HepG2 (cell line): Measurements from ENCODE around the gene CAMKK1. TPM values are rescaled to one million over a fixed set of nuclear protein-coding genes. Genes with fewer than 3 reads are reported as not detected.

Experiments
- ASH2L ChIP-seq: fragments of 300-600, 200-600 bp; sonication (generic); IDR thresholded peaks from 2 replicates; pipeline ENCODE4 v1.7.0; 2017; ENCODE audit warnings: low read depth, mild to moderate bottlenecking, moderate library complexity, mixed read lengths, low read length; ENCODE audit not compliant: insufficient read length
- BRD4 ChIP-seq: sonication (generic); formaldehyde crosslinking; IDR thresholded peaks from 2 replicates; pipeline ENCODE4 v1.4.0; 2020; ENCODE audit warnings: missing genetic modification reagents
- HNF4G ChIP-seq, 2 experiments: sonication (generic) in 1 of 2; formaldehyde crosslinking in 1 of 2; IDR thresholded peaks; 2 replicates each; pipeline versions ENCODE4 v1.4.0 to v1.6.1; 2011 to 2020; ENCODE audit warnings: borderline replicate concordance in 2 of 2, low read depth in 2 of 2, mild to moderate bottlenecking in 2 of 2, low read length in 1 of 2, missing genetic modification reagents in 1 of 2, moderate library complexity in 1 of 2
- KDM5B ChIP-seq: sonication (generic); formaldehyde crosslinking; IDR thresholded peaks from 2 replicates; pipeline ENCODE4 v1.4.0; 2020; ENCODE audit warnings: missing genetic modification reagents, mild to moderate bottlenecking, borderline replicate concordance
- KLF16 ChIP-seq, 2 experiments: sonication (generic) in 1 of 2; formaldehyde crosslinking in 1 of 2; IDR thresholded peaks; 2 replicates each; pipeline versions ENCODE4 v1.6.1 to v1.8.0; 2016 to 2023; ENCODE audit warnings: missing genetic modification reagents in 2 of 2, missing compliant biosample characterization in 1 of 2
- TAF1 ChIP-seq: sonication (generic); formaldehyde crosslinking; IDR thresholded peaks from 2 replicates; pipeline ENCODE4 v1.4.0; 2020; ENCODE audit warnings: missing genetic modification reagents
- ZNF253 ChIP-seq: sonication (generic); formaldehyde crosslinking; IDR thresholded peaks from 2 replicates; pipeline ENCODE4 v1.8.0; 2022; ENCODE audit warnings: mild to moderate bottlenecking, missing genetic modification reagents, borderline replicate concordance
- ZNF562 ChIP-seq: sonication (generic); formaldehyde crosslinking; IDR thresholded peaks from 2 replicates; pipeline ENCODE4 v1.8.0; 2022; ENCODE audit warnings: missing genetic modification reagents, borderline replicate concordance
- ZNF782 ChIP-seq: sonication (generic); formaldehyde crosslinking; IDR thresholded peaks from 2 replicates; pipeline ENCODE4 v1.4.0; 2020; ENCODE audit warnings: missing genetic modification reagents, mild to moderate bottlenecking, borderline replicate concordance
- polyA plus RNA-seq, 8 experiments: library from polyadenylated mRNA; depleted of rRNA in 3 of 8; stranded (reverse) in 7 of 8; unstranded in 1 of 8; fragments of >200 nt; fragmentation: Illumina TruSeq in 4 of 8; extraction: Trizol in 4 of 8; gene quantifications; 2 replicates each; pipeline versions ENCODE4 v1.2.1 to v1.2.3, GENCODE V29; 2011 to 2016; ENCODE audit warnings: low read depth in 4 of 8, missing spikeins in 1 of 8, mixed read lengths in 1 of 8; ENCODE audit not compliant: insufficient read depth in 1 of 8
- total RNA-seq, 5 experiments: library from RNA; depleted of rRNA; stranded (reverse); fragments of >200 nt; fragmentation: Illumina TruSeq; extraction: Trizol; gene quantifications; 2 replicates each; pipeline ENCODE4 v1.2.3, GENCODE V29; 2016; ENCODE audit warnings: low read depth in 1 of 5
- TF ChIP-seq, protein P1 (sequence below): sonication (generic); formaldehyde crosslinking; IDR thresholded peaks from 2 replicates; pipeline ENCODE4 v1.5.1; 2020; ENCODE audit warnings: mild to moderate bottlenecking, missing genetic modification reagents, moderate library complexity
- TF ChIP-seq, protein P2 (sequence below): IDR thresholded peaks from 2 replicates; pipeline ENCODE4 v1.6.1; 2016; ENCODE audit warnings: missing compliant biosample characterization, missing genetic modification reagents, borderline replicate concordance
- TF ChIP-seq, protein P3 (sequence below): sonication (generic); formaldehyde crosslinking; IDR thresholded peaks from 2 replicates; pipeline ENCODE4 v1.4.0; 2020; ENCODE audit warnings: mild to moderate bottlenecking, missing genetic modification reagents
- TF ChIP-seq, protein P4 (sequence below): IDR thresholded peaks from 2 replicates; pipeline ENCODE4 v1.6.1; 2016; ENCODE audit warnings: missing genetic modification reagents, missing compliant biosample characterization
- TF ChIP-seq, protein P5 (sequence below): sonication (generic); formaldehyde crosslinking; IDR thresholded peaks from 2 replicates; pipeline ENCODE4 v1.8.1; 2023; ENCODE audit warnings: mild to moderate bottlenecking, missing genetic modification reagents
- TF ChIP-seq, protein P6 (sequence below): sonication (generic); formaldehyde crosslinking; IDR thresholded peaks from 2 replicates; pipeline ENCODE4 v1.4.0; 2020; ENCODE audit warnings: mild to moderate bottlenecking, missing genetic modification reagents

Gene CAMKK1
- total and polyA plus RNA-seq, 2 of the 13 experiments (the other 11 are each of a cell fraction or from before 2014, with no cell fraction given), result 1.5 to 1.6 TPM

DNA sequence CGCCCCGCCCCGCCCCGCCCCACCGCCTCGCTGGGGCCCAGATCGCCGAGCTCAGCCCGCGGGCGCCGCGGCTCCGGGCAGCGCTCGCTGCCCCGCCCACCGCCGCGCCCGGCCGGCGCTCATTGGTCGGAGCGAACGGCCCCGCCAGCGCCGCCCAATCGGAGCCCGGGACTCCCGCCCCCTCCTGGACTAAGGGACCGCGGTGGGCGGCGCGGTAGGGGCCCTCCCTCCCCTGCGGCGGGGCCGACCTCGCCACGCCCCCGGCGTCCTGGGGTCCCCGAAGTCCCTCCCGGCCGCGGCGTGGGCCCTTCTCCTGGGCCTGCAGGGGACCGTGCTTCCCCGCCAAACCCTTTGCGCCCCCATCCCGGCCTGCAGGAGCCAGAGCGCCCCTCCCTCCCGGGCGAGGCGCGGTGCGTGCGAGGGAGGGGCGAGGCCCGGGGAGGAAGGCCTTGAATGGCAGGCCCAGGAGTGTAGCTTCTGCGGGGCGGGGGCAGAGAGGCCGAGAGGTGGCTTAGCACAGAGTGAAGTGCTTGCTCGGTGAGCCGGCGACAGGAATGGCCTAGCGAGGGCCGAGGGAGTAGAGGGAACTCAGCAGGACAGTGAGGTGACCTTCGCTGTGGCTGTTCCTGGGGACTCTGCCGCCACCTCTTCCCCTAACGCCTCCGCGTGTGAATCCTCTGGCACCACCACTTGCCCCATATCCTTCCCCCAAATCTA, at the start of gene CAMKK1 (continued):
- TF ChIP-seq HNF4G (IDR thresholded peaks at IDR 0.05; ENCODE audit: borderline replicate concordance, low read depth, low read length) (no peak), HNF4G (CRISPR knock-in tag; IDR thresholded peaks at IDR 0.05; ENCODE audit: borderline replicate concordance, low read depth) (0 out of 2 replicates have a peak, but pooled peaks have one; percentile 31), KLF16 (CRISPR knock-in tag; IDR thresholded peaks at IDR 0.05) (peak in 1 of 2 experiments; percentile 34; a peak in 1 of 4 replicates), ASH2L (peak; percentile 44), BRD4 (CRISPR knock-in tag) (0 out of 2 replicates have a peak, but pooled peaks have one; percentile 37), KDM5B (peak; percentile 71), ZNF253 (CRISPR knock-in tag) (peak; percentile 55; the same call in 1 of the 2 replicates), TAF1 (peak; percentile 38; the same call in 1 of the 2 replicates), ZNF562 (CRISPR knock-in tag) (no peak), ZNF782 (CRISPR knock-in tag) (0 out of 2 replicates have a peak, but pooled peaks have one; percentile 22)
- TF ChIP-seq, protein P1, sequence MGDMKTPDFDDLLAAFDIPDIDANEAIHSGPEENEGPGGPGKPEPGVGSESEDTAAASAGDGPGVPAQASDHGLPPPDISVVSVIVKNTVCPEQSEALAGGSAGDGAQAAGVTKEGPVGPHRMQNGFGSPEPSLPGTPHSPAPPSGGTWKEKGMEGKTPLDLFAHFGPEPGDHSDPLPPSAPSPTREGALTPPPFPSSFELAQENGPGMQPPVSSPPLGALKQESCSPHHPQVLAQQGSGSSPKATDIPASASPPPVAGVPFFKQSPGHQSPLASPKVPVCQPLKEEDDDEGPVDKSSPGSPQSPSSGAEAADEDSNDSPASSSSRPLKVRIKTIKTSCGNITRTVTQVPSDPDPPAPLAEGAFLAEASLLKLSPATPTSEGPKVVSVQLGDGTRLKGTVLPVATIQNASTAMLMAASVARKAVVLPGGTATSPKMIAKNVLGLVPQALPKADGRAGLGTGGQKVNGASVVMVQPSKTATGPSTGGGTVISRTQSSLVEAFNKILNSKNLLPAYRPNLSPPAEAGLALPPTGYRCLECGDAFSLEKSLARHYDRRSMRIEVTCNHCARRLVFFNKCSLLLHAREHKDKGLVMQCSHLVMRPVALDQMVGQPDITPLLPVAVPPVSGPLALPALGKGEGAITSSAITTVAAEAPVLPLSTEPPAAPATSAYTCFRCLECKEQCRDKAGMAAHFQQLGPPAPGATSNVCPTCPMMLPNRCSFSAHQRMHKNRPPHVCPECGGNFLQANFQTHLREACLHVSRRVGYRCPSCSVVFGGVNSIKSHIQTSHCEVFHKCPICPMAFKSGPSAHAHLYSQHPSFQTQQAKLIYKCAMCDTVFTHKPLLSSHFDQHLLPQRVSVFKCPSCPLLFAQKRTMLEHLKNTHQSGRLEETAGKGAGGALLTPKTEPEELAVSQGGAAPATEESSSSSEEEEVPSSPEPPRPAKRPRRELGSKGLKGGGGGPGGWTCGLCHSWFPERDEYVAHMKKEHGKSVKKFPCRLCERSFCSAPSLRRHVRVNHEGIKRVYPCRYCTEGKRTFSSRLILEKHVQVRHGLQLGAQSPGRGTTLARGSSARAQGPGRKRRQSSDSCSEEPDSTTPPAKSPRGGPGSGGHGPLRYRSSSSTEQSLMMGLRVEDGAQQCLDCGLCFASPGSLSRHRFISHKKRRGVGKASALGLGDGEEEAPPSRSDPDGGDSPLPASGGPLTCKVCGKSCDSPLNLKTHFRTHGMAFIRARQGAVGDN (CRISPR knock-in tag), result peak; percentile 86
- TF ChIP-seq, protein P2, sequence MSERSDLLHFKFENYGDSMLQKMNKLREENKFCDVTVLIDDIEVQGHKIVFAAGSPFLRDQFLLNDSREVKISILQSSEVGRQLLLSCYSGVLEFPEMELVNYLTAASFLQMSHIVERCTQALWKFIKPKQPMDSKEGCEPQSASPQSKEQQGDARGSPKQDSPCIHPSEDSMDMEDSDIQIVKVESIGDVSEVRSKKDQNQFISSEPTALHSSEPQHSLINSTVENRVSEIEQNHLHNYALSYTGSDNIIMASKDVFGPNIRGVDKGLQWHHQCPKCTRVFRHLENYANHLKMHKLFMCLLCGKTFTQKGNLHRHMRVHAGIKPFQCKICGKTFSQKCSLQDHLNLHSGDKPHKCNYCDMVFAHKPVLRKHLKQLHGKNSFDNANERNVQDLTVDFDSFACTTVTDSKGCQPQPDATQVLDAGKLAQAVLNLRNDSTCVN (CRISPR knock-in tag), result no peak
- TF ChIP-seq, protein P3, sequence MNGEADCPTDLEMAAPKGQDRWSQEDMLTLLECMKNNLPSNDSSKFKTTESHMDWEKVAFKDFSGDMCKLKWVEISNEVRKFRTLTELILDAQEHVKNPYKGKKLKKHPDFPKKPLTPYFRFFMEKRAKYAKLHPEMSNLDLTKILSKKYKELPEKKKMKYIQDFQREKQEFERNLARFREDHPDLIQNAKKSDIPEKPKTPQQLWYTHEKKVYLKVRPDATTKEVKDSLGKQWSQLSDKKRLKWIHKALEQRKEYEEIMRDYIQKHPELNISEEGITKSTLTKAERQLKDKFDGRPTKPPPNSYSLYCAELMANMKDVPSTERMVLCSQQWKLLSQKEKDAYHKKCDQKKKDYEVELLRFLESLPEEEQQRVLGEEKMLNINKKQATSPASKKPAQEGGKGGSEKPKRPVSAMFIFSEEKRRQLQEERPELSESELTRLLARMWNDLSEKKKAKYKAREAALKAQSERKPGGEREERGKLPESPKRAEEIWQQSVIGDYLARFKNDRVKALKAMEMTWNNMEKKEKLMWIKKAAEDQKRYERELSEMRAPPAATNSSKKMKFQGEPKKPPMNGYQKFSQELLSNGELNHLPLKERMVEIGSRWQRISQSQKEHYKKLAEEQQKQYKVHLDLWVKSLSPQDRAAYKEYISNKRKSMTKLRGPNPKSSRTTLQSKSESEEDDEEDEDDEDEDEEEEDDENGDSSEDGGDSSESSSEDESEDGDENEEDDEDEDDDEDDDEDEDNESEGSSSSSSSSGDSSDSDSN (CRISPR knock-in tag), result peak; percentile 52; the same call in 1 of the 2 replicates
- TF ChIP-seq, protein P4, sequence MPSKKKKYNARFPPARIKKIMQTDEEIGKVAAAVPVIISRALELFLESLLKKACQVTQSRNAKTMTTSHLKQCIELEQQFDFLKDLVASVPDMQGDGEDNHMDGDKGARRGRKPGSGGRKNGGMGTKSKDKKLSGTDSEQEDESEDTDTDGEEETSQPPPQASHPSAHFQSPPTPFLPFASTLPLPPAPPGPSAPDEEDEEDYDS (CRISPR knock-in tag), result no peak
- TF ChIP-seq, protein P5, sequence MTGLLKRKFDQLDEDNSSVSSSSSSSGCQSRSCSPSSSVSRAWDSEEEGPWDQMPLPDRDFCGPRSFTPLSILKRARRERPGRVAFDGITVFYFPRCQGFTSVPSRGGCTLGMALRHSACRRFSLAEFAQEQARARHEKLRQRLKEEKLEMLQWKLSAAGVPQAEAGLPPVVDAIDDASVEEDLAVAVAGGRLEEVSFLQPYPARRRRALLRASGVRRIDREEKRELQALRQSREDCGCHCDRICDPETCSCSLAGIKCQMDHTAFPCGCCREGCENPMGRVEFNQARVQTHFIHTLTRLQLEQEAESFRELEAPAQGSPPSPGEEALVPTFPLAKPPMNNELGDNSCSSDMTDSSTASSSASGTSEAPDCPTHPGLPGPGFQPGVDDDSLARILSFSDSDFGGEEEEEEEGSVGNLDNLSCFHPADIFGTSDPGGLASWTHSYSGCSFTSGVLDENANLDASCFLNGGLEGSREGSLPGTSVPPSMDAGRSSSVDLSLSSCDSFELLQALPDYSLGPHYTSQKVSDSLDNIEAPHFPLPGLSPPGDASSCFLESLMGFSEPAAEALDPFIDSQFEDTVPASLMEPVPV (CRISPR knock-in tag), result 0 out of 2 replicates have a peak, but pooled peaks have one; percentile 56
- TF ChIP-seq, protein P6, sequence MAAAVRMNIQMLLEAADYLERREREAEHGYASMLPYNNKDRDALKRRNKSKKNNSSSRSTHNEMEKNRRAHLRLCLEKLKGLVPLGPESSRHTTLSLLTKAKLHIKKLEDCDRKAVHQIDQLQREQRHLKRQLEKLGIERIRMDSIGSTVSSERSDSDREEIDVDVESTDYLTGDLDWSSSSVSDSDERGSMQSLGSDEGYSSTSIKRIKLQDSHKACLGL, result peak; percentile 55; the same call in 1 of the 2 replicates
